DOHH2 (cell line): Measurements from ENCODE around the gene LRP1-AS.

ENCODE experiments used
- H3F3A ChIP-seq: fragments of 200-600 bp; sonication (generic), shearing (Covaris generic); 2 replicates; pipeline ENCODE4 v1.6.0; 2016; ENCODE audit warnings: antibody characterized with exemption, mild to moderate bottlenecking; ENCODE audit not compliant: control insufficient read depth, insufficient read depth
- H3K27ac ChIP-seq: fragments of 200-600 bp; sonication (generic); 2 replicates; pipeline ENCODE4 v1.5.1; 2014; ENCODE audit warnings: low read depth, mild to moderate bottlenecking, low read length, moderate library complexity
- H3K27me3 ChIP-seq: fragments of 200-600 bp; sonication (generic); 2 replicates; pipeline ENCODE4 v1.6.1; 2014; ENCODE audit warnings: mild to moderate bottlenecking, low read length, mixed read lengths; ENCODE audit not compliant: control insufficient read depth
- H3K36me3 ChIP-seq: fragments of 200-600 bp; sonication (generic); 2 replicates; pipeline ENCODE4 v1.6.1; 2014; ENCODE audit warnings: mild to moderate bottlenecking, low read length, moderate library complexity, mixed read lengths; ENCODE audit not compliant: control insufficient read depth
- H3K4me1 ChIP-seq: fragments of 200-600 bp; sonication (generic); 2 replicates; pipeline ENCODE4 v1.6.1; 2014; ENCODE audit warnings: mild to moderate bottlenecking, low read length, mixed read lengths; ENCODE audit not compliant: control insufficient read depth
- H3K4me2 ChIP-seq: fragments of 200-600 bp; sonication (generic); 2 replicates; pipeline ENCODE4 v1.6.0; 2014; ENCODE audit warnings: mild to moderate bottlenecking, low read length, moderate library complexity
- H3K4me3 ChIP-seq: fragments of 200-600 bp; sonication (generic); 2 replicates; pipeline ENCODE4 v1.5.1; 2014; ENCODE audit warnings: mild to moderate bottlenecking, low read length, mixed read lengths
- H3K79me2 ChIP-seq: fragments of 200-600 bp; sonication (generic); 2 replicates; pipeline ENCODE4 v1.6.1; 2014; ENCODE audit warnings: mild to moderate bottlenecking, low read length, mixed read lengths; ENCODE audit not compliant: control insufficient read depth
- H3K9me2 ChIP-seq: fragments of 200-600 bp; sonication (generic); replicated peaks from 2 replicates; pipeline ENCODE4 v1.6.1; 2014; ENCODE audit warnings: mild to moderate bottlenecking, low read length, mixed read lengths; ENCODE audit not compliant: control insufficient read depth
- H3K9me3 ChIP-seq: fragments of 200-600 bp; sonication (generic); 2 replicates; pipeline ENCODE4 v1.6.1; 2014; ENCODE audit warnings: antibody characterized with exemption, low read length, mixed read lengths; ENCODE audit not compliant: control insufficient read depth, insufficient read depth
- H4K20me1 ChIP-seq: fragments of 200-600 bp; sonication (generic); 2 replicates; pipeline ENCODE4 v1.6.0; 2014; ENCODE audit warnings: low read depth, mild to moderate bottlenecking, antibody characterized with exemption, low read length, moderate library complexity; ENCODE audit not compliant: control insufficient read depth, insufficient read depth
- CTCF ChIP-seq: fragments of 200-600 bp; sonication (generic); IDR thresholded peaks from one replicate; pipeline ENCODE4 v1.5.1; 2014; ENCODE audit warnings: antibody characterized with exemption, mild to moderate bottlenecking, low read depth, low read length; ENCODE audit not compliant: poor library complexity, severe bottlenecking
- EZH2phosphoT487 ChIP-seq: fragments of 200-600 bp; sonication (generic); IDR thresholded peaks from 2 replicates; pipeline ENCODE4 v1.6.1; 2017; ENCODE audit warnings: borderline replicate concordance, mild to moderate bottlenecking, antibody characterized with exemption, low read length, moderate library complexity, mixed read lengths

LRP1-AS gene

GRCh38 chr12:57157588-57158173 lies 10.3 kb upstream of the LRP1-AS start:
- Histone ChIP-seq H3K27me3 (no peaks in the 10 kb centered on the region), H3K4me2 (no peak overlapping the region), H3K27ac (no peak overlapping the region), H3K36me3 (no peaks in the 10 kb centered on the region), H3K9me2 (no peaks in the 10 kb centered on the region), H3K4me1 (peaks cover 12% of the 10 kb centered on the region), H4K20me1 (no peaks in the 10 kb centered on the region), H3F3A (no peaks in the 10 kb centered on the region), H3K9me3 (no peaks in the 10 kb centered on the region), H3K79me2 (no peaks in the 10 kb centered on the region), H3K4me3 (no peak overlapping the region)
- TF ChIP-seq EZH2phosphoT487 (no peak), CTCF (no peak)

- H3K4me3 ChIP-seq = no peak overlapping the region
- no peaks in the 10 kb centered on the region for H3K79me2 ChIP-seq
- no peaks in the 10 kb centered on the region for H3K9me3 ChIP-seq
- peaks cover 6% of the 10 kb centered on the region for H3K4me1 ChIP-seq
- TF ChIP-seq EZH2phosphoT487 = no peak
- TF ChIP-seq CTCF = no peak
- H3K9me2 ChIP-seq = no peaks in the 10 kb centered on the region
- H3K36me3 ChIP-seq = no peaks in the 10 kb centered on the region
- H3K27ac ChIP-seq = no peak overlapping the region
- H4K20me1 ChIP-seq = no peaks in the 10 kb centered on the region
- H3F3A ChIP-seq = no peaks in the 10 kb centered on the region
- no peak overlapping the region for H3K4me2 ChIP-seq
- no peaks in the 10 kb centered on the region for H3K27me3 ChIP-seq
These were observed 9.4 kb upstream of the LRP1-AS start for GRCh38 chr12:57156701-57157403.

GRCh38 chr12:57154804-57155434 lies 7.5 kb upstream of the LRP1-AS start:
- no peaks in the 10 kb centered on the region for H3K9me2 ChIP-seq
- no peaks in the 10 kb centered on the region for H3K9me3 ChIP-seq
- no peak overlapping the region for H3K4me2 ChIP-seq
- H4K20me1 ChIP-seq = no peaks in the 10 kb centered on the region
- TF ChIP-seq CTCF (no peak), EZH2phosphoT487 (no peak)
- H3K27ac ChIP-seq = no peak overlapping the region
- H3K4me1 ChIP-seq = peaks cover 6% of the 10 kb centered on the region
- H3K27me3 ChIP-seq = no peaks in the 10 kb centered on the region
- H3K36me3 ChIP-seq = no peaks in the 10 kb centered on the region
- H3K4me3 ChIP-seq = no peak overlapping the region
- no peaks in the 10 kb centered on the region for H3F3A ChIP-seq
- H3K79me2 ChIP-seq = no peaks in the 10 kb centered on the region
